COLO668 (cell line): ENCODE results near the gene RHOT2.
"Not testable (repeated sequence)": the region's sequence is repeated elsewhere in the genome, so short reads cannot be mapped to it uniquely, and the experiment has no call there.

Source experiments
- DNase-seq: peaks from one replicate; lab custom pipeline; 2025; ENCODE audit not compliant: unreplicated experiment; lab: John Stamatoyannopoulos, UW

The RHOT2 gene

DNA sequence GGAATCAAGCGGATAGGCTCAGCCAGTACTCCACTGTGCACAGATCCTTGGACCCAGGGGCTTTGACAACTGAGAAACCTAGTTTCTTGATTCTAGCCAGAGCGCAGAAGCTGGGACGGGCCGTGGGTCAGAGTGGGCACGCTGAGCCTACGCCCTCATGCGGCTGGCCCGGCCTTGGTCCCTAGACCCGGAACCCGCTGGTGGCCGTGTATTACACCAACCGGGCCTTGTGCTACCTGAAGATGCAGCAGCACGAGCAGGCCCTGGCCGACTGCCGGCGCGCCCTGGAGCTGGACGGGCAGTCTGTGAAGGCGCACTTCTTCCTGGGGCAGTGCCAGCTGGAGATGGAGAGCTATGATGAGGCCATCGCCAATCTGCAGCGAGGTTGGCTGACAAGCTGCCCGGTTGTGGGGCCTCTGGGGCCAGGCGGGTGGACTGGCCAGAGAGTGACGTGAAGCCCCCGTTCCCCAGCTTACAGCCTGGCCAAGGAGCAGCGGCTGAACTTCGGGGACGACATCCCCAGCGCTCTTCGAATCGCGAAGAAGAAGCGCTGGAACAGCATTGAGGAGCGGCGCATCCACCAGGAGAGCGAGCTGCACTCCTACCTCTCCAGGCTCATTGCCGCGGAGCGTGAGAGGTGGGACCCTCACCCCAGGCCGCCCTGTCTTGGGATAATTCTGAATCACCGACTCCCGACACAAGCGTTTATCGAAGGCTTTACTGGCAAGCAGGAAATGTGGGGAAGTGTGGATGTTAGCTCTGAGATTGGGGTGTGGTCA, 13.2 kb downstream of the RHOT2 start:
- peak; percentile 66 for DNase-seq

DNA sequence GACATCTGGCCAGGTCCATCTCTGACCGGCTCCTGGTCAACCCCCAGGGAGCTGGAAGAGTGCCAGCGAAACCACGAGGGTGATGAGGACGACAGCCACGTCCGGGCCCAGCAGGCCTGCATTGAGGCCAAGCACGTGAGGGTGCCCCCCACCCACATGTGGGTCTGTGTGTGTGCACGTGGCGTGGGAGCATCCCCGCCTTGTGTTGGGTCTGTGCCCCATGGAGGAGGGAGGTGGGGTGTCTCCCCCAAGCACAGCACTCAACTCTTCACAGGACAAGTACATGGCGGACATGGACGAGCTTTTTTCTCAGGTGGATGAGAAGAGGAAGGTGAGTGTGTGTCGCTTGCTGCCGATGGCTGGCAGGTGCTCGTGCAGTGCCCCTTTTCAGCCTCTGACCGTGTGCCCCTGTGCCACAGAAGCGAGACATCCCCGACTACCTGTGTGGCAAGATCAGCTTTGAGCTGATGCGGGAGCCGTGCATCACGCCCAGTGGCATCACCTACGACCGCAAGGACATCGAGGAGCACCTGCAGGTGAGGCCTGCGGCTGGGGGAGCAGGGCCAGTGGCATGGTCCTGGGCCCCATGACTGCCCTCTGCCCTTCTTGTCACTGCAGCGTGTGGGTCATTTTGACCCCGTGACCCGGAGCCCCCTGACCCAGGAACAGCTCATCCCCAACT, 14.0 kb downstream of the RHOT2 start:
- peak; percentile 50 for DNase-seq

DNA sequence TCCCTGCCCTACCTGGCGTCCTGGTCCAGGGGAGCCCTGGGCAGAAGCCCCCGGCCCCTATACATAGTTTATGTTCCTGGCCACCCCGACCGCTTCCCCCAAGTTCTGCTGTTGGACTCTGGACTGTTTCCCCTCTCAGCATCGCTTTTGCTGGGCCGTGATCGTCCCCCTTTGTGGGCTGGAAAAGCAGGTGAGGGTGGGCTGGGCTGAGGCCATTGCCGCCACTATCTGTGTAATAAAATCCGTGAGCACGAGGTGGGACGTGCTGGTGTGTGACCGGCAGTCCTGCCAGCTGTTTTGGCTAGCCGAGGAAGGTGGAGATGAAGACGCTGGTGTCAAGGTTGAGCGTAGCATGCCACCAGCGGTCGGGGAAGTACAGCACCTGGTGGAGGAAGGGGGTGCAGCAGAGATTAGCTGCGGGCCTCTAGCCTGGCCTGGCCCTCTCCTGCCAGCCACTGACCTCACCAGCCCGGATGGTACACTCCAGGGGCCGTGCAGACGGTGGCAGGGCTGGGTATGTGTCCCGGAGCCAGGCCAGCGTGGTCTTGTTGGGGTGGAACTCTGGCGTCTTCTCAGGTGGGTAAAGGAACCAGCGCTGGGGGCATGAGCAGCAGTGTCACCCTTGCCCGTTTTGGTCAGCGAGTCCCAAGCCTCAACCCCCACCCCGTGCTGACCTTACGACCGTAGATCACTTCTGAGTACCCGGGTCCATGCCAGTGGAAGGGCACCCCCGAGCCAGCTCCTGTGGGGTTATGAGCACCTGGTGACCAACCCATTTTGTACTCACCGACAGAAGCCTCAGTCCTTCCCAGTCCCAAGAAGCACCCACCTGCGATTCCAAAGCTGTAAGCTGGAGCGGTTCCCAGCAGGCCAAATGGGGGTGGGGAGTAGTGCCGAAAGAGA, 14.8 kb downstream of the RHOT2 start:
- DNase-seq = no peak

DNA sequence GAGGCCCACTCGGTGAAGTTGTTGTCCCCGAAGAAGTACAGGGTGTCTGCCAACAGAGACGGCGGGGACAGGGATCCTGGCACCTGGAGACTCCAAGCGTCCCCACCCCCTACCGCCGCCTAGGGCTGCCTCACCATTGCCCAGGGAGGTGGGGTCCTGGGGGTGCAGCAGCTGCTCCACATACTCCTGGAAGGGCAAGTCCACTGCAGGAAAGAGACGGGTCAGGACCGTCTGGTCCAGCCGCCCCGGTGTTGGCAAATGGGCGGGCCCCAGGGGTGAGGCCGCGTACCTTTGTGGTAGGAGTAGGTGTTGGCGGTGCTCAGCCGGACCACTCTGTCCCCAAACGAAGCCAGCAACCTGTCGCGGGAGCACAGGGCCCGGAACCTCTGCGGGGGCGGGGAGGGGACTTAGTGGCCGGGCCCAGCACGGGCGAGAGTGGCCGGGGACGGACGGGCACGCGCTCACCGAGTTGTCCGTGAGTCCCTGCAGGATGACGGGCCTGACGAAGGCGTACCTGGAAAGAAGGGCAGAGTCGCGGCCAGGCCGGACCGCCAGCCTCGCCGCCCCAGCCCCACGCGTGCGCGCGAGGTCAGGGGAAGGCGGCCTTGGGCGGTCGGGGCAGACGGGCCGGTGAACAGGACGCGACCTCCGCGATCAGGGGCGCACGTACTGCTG, 15.6 kb downstream of the RHOT2 start:
- peak; percentile 48 for DNase-seq

DNA sequence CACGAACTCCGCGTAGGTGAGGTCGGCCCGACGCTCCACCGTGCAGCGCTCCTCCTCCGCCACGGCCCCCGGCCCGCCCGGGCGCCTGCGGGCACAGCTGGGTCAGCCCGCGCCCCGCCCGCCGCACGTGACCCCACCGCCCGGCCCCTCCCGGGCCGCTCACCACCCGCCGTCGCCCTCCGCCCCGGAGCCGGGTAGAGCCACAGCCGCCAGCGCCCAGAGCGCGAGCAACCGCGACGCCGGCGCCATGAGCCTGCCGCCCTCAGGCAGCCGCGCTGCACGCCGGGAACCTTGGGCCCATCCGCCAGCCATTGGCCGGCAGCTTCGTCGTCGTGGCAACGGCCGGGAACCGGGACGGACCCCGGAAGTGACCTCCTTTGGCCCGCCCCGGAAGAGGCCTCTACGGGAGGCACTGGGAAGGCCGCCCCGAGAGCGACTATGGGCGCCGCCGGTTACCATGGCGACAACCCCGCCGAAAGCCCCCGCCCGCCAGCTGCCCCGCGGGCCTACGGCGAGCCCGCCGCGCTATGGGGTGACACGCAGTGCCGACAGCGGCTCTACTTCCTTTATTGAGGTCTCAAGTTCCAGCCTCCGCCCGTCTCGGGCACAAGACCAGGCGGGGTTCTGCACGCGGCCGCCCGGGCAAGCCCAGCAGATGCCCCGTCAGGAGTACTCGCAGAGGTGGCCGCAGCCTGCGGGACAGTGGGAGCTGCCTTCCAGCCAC, 16.3 kb downstream of the RHOT2 start, which contains the start of gene JMJD8:
Gene JMJD8, minus strand, starts transcription at position 264 of the 724 bp plus-strand sequence. Its CDS starts 15 bp downstream, at position 249.
- peak; percentile 99 for DNase-seq

DNA sequence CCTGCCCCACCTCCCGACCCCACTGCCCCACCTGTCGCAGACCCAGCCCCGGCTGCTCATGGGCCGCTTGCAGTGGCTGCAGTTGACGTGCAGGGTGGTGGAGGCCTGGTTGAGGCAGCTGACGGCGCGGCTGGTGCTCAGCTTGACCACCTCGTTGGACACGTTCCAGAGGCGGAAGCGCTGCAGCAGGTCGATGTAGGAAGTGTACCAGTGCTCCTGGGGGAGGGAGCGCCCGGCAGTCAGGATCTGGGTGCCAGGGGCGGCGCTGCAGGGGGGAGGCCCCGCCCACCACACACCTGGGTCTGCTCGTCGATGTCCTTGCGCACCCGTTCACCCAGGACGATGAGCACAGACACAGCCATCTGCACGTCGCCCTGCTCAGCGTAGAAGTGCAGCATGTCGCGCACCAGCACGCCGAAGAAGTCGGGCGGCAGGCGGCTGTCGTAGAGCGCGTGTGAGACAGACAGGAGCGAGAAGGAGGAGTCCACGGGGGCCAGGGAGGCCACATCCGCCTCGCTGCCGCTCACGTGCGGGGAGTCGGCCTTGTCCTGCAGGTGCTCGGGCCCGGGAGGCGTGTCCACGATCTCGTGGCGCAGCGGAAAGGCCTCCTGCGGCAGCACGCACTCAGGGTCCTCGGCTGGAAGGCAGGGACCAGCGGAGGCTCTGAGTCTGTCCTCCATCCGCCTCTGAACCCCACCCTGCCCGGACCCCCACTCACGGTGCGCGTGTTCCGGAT, 17.2 kb downstream of the RHOT2 start:
- DNase-seq = peak; percentile 95

DNA sequence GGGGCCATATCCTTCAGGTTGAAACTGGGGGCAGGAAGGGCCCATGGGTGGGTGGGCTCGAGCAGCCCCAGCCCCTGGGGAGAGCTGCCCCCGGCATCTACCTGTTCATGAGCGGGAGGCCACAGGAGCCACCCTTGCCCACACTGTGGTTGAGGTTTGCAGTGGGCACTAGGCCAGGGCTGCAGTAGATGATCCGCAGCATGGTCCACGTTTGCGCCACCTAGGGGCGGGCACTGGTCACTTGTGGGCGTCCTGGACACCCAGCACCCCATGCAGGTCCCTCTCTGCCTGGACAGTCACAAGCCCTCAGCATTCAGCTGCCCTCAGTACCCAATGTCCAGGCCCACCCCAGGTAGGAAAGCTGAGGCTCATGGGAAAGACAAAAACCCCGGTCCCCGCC, 18.0 kb downstream of the RHOT2 start:
- DNase-seq = peak; percentile 86

DNA sequence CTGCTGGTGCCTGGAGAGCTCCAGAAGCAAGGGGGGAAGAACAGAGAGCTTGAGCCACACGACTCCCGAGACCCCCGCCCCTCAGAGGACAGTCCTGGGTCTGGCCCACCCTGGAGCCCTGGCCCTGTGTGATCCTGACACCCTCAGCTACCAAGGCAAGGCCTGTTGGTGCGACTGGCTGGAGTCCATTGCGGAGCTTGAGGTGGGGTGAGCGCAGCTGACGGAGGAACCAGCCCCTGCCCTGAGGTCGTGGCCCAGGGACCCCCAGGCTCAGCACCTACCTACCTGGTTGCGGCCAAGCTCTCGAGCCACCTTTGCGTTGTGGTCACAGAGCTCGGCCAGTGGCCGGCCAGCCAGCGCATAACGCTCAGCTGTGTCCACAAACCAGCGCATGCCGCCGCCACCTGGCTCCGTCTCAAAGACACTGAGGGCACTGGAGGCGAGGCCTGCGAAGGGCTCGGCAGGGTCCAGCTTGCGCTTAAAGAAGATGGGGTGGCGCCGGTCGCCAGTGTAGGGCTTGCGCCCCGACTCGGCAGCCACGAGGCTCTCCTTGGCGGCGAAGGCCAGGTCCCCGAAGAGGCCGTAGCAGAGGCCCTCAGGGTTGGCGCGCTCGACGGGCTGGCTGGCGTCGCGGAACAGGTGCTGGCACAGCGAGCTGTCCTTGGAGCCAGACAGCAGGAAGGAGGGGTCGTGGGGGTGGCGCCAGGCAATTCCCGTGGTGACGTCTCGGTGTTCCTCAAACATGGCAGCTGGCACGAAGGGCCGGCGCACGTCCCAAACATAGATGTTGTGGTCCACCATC, 18.7 kb downstream of the RHOT2 start:
- DNase-seq = no peak

DNA sequence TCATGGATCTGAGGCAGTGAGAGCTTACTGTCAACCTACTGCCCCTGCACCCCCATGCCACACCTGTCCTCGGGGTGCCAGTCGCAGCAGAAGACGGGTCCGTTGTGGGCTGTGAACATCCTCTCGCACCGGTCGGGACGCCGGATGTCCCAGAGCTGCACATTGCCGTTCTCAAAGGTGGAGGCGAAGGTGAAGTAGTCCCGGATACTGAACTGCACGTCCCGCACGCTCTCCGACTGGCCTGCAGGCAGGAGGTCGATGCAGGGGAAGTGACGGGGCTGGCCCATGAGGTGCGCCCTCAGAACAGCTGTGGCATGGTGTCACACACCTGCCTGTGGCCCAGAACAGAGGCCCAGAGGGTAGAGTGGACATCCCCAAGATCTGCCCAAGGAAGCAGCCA, 19.6 kb downstream of the RHOT2 start:
- DNase-seq = no peak

DNA sequence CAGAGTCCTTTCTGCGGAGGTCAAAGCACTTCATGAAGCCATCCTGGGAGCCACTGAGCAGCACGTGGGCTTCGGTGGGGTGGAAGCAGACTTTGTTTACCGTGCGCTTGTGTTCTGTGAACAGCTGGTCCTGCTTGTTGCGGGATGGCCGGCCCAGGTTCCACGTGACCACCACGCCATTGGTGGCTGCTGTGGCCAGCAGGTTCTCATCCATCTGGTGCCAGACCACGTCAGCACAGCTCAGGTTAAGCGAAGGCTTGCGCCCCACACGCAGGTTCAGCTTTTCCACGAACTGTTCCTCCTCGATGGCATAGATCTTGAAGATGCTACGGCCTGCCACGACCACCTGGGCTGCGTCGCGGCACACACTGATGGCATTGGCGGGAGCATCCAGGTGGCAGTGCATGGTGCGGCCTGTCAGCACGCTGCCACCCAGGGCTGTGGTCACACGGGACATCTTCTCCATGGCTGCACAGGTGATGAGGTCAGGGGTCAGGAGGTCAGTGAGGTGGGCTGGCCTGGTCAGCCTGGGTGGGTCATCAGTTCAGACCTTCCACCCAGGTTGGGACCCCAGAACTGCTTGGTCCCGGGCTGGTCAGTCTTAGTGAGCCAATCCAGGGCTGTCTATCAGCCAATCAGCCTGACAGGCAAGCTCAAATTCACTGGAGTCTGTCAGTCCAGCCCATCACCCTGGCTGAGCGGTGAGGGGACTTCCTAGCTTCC, 21.4 kb downstream of the RHOT2 start:
- no peak for DNase-seq

DNA sequence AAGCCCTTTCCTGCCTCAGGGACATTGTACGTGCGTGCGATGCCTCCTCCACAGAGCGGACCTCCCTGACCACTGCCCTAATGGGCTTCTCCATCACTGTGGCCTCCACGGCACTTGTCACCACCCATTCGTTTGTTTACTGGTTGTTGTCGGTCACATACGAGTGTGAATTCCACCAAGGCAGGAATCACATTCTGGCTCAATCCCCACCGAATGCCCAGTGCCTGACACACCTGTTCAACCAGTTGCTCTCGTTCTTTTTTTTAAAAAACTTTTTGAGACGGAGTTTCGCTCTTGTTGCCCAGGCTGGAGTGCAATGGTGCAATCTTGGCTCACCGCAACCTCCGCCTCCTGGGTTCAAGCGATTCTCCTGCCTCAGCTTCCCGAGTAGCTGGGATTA, 23.3 kb downstream of the RHOT2 start:
- not testable (repeated sequence) for DNase-seq

DNA sequence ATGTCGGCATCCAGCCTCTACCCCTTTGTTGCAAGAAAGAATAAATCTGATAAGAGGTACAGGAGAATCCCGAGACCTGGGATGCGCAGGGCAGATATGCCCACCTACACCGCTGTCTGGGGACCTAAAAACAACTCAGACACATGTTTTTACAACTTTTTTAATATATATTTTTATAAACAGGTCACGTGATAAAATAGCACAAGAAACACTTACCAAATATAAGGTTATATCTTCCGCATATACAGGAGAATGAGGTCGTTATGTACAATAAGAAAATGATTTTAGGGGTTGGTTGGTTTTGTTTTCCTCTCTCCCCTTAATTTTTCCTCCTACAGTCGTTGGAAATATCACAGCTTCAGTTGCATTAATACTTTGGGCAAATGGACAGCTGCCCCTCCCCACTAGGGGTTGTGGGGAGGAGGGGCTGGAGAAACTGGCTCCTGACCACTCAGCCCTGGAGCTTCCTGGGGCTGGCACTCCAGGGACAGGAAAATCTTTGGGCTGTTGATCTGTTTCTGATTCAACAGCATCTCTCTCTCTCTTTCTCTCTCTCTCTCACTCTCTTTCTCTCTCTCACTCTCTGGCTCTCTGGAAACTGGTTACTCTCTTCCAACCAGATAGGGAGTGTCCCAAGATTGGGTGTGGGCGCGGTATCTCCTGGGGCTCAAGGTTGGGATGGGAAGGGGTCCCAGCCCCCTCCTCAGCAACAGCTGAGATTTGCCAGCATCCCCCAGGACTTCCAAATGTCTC, 24.6 kb downstream of the RHOT2 start:
- DNase-seq = no peak

DNA sequence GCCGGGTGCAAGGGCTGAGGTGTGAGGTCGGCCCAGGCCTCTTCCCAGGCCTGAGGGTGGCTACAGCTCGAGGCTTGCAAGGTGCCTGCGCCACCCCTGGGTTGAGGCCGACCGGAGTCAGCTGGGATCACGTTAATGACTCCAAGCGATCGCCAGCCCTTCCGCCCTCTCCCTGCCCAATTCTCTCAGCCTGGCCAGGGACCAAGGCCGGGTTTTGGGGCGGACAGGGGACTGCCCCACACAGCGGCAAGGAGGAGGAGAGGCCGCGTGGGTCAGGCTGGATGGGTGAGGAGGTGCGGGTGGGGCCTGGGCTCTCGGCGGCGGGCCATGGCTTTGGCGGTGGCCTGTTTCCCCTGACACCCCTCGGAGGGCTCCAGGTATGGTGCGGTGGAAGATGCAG, 25.4 kb downstream of the RHOT2 start:
- no peak for DNase-seq

DNA sequence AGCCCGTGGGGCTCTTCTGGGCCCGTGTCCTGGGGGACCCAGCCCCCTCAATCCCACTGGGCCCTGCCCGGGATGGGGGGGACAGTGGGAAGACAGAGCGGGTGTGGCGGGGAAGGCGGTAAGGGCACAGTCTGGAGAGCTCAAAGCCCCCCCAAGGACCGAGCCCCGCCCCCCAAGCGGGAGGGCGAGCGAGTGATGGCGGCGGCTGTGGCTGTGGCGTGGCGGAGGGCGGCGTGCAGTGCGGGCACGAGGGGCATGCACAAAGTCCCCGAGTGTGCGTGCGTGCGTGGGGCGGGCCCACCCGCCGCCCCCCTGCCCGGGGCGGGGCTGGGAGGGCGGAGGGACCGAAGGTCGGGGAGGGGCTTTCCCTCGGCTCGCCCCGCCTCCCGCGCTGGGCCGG, 25.8 kb downstream of the RHOT2 start:
- no peak for DNase-seq

DNA sequence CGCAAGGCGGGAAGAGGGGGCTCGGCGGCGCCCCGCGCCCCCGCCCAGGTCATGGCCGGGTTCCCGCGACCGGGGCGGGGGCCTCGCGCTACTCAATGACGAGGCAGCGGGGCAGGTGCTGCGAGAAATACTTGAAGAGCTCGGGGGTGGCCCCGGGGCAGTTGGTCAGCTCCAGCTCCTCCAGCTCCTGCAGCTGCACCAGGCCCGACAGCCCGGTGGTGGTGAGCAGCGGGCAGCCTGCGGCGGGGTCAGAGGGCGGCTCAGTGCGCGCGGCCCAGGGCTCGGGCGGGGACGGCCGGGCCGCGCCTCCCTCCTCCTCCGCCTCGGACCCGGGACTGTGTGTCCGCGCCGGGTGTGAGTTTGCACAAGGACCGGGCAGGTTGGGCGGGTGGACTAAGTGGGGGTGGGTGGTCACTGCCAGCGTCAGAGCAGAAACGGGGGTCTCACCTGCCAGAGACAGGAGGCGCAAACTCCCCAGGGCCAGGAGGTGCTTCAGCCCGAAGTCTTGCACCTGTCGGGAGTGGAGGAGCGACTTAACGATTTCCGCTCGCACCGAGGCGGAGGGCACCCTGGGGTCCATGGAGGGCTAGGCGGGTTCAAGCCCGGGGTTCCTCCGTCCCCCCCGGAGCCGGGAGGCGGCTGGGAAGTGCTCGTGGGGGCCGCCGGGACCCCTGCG, 26.4 kb downstream of the RHOT2 start:
- peak; percentile 16 for DNase-seq

DNA sequence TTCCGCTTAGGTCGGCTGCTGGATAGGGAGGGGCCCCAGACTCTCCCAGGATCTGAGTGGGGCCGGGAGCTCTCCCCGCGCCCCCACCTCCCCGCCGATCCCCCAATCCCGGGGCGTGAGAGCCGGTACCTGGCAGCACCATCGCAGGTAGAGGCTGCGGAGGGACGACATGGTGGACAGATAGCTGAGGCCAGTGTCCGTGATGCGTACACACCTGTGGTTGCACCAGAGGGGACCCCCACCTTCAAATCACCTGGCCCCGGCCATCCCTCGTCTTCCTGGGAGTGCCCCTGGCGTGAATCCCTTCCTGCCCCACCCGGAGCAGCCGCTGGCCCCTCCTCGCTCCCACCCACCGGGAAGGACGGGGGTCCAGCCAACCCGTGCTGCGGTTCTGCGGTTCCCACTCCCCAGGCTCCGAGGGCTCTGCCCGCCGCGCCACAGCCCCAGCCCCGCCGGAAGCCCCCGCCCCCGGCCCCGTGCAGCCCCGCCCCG, 27.0 kb downstream of the RHOT2 start:
- no peak for DNase-seq
